Naive thymus-derived CD8-positive, alpha-beta T cell (primary cell): ENCODE data around the gene LCMT2. TPM values are rescaled to one million over a fixed set of nuclear protein-coding genes. Genes with fewer than 3 reads are reported as not detected.
A peak's percentile ranks its signal among the peaks of the same experiment; 100 is the strongest.

Experiments
- ATAC-seq, 2 donors: fragments of 150-1000 bp; cut with Tn5 transposase in 1 of 2; sonication (Bioruptor Pico), chemical (Tn5 transposase) in 1 of 2; 1 replicate in 1 of 2; 2 replicates in 1 of 2; pipeline ENCODE4 v1.10.0; 2021; ENCODE audit warnings: mild to moderate bottlenecking in 2 of 2, moderate library complexity in 2 of 2
- POLR2A ChIA-PET: fragments of 350-600 bp; sonication (Branson Sonifier 250); formaldehyde crosslinking; loops from one replicate; lab custom pipeline; 2021; ENCODE audit warnings: antibody characterized with exemption; lab: Charles Lee
- DNase-seq, 10 donors: peaks; one replicate each; pipeline versions ENCODE4 v3.0.0 to v3.0.0-alpha.2; 2020 to 2022
- H3K27ac Mint-ChIP-seq, 10 donors: one replicate each; pipeline ENCODE4 v1.8.0; 2020 to 2022; ENCODE audit warnings: mild to moderate bottlenecking in 10 of 10, mixed read lengths in 10 of 10, moderate library complexity in 4 of 10, inconsistent platforms in 1 of 10
- H3K27me3 Mint-ChIP-seq, 5 donors: one replicate each; pipeline ENCODE4 v1.8.0; 2021 to 2022; ENCODE audit warnings: mixed read lengths in 5 of 5
- H3K36me3 Mint-ChIP-seq, 3 donors: one replicate each; pipeline ENCODE4 v1.8.0; 2020 to 2022; ENCODE audit warnings: mixed read lengths in 3 of 3, mild to moderate bottlenecking in 2 of 3, inconsistent platforms in 1 of 3
- H3K4me1 Mint-ChIP-seq, 4 donors: one replicate each; pipeline ENCODE4 v1.8.0; 2021 to 2022; ENCODE audit warnings: mixed read lengths in 4 of 4
- H3K4me3 Mint-ChIP-seq, 10 donors: one replicate each; pipeline ENCODE4 v1.8.0; 2020 to 2022; ENCODE audit warnings: mild to moderate bottlenecking in 10 of 10, mixed read lengths in 10 of 10, moderate library complexity in 6 of 10, inconsistent platforms in 1 of 10
- H3K9me3 Mint-ChIP-seq, 9 donors: one replicate each; pipeline ENCODE4 v1.8.0; 2020 to 2022; ENCODE audit warnings: mixed read lengths in 9 of 9, mild to moderate bottlenecking in 3 of 9, inconsistent platforms in 1 of 9, moderate library complexity in 1 of 9
- polyA plus RNA-seq, 3 donors: library from polyadenylated mRNA; unstranded; fragments of 300-500 nt; fragmentation: Illumina TruSeq; gene quantifications; one replicate each; pipeline ENCODE4 v1.2.3, GENCODE V29; 2021
- total RNA-seq, 8 experiments: library from RNA in 2 of 8; stranded (reverse) in 2 of 8; gene quantifications; one replicate each; pipeline ENCODE4 v1.2.3 and lab custom pipeline; 2021 to 2026

LCMT2 gene
- total and polyA plus RNA-seq, 5 experiments from 2014 or later = 2.1 to 17.0 (median 3.5) TPM

- Mint-ChIP-seq H3K36me3 (peaks cover 0 to 22% (median 16%) of the 10 kb centered on the region in 3 donors), H3K4me1 (peaks cover 17 to 45% (median 38%) of the 10 kb centered on the region in 4 donors), H3K9me3 (peaks cover 0 to 1% (median 0%) of the 10 kb centered on the region in 9 donors), H3K27me3 (no peaks in the 10 kb centered on the region), H3K4me3 (peak overlapping the region; percentile 92 to 97 (median 94)), H3K27ac (peak overlapping the region; percentile 95 to 100 (median 99))
- ATAC-seq (peak; percentile 16 to 26), DNase-seq (no peak)
- POLR2A ChIA-PET = no interaction called here
These were observed 361 bp upstream of the LCMT2 start for GRCh38 chr15:43330780-43331087.

DNA sequence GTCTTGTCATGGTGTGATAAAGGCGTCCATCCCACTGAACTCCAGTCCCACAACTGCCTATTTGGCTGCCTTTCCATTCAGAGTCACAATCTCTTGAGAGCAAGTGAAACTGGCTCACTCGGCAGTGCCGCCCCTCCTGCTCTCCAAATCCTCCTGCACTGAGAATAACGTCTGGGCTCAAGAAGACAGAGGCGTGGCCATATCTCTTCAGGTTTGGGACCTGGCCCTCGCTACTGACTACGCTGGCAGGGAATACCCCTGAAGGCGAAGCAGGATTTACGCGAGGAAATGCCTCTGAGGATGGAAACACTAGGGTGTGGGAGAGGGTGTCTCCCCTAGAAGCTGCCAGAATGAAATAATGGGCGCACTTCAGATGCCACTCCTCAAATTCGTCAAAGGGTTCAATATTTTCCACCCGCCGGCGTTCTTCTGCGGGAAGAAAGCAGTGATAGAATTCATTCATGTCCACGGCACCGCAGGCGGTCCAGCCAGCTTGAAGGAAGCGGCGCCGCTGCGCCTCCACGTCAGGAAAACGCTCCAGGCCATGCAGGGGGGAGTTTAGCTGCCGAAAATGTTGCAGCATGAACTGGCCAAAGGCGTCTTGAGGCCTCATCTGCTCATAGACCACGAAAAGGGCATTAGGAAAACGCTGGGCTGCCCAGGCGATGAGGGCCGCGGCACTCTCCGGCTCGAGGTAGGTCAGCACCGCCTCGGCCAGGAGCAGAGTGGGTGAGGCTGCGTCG lies 985 bp downstream of the LCMT2 start:
- Mint-ChIP-seq H3K27ac (peak overlapping the region; percentile 95 to 100 (median 99)), H3K36me3 (peaks cover 0 to 17% (median 4%) of the 10 kb centered on the region in 3 donors), H3K4me1 (peaks cover 18 to 46% (median 42%) of the 10 kb centered on the region in 4 donors), H3K27me3 (no peaks in the 10 kb centered on the region), H3K4me3 (peak overlapping the region; percentile 92 to 97 (median 94)), H3K9me3 (peaks cover 0 to 1% (median 0%) of the 10 kb centered on the region in 9 donors)
- DNase-seq = peak in 3 of 10 donors; percentile 2 to 17 (median 4)
- POLR2A ChIA-PET = interaction anchor here (0.6 to 1.5 kb wide), 4 partner anchors 25 to 748 kb away, joined by 3 to 9 read pairs (median 5); partner anchors contain the start of genes TUBGCP4 and ZSCAN29
- ATAC-seq = no peak

DNA sequence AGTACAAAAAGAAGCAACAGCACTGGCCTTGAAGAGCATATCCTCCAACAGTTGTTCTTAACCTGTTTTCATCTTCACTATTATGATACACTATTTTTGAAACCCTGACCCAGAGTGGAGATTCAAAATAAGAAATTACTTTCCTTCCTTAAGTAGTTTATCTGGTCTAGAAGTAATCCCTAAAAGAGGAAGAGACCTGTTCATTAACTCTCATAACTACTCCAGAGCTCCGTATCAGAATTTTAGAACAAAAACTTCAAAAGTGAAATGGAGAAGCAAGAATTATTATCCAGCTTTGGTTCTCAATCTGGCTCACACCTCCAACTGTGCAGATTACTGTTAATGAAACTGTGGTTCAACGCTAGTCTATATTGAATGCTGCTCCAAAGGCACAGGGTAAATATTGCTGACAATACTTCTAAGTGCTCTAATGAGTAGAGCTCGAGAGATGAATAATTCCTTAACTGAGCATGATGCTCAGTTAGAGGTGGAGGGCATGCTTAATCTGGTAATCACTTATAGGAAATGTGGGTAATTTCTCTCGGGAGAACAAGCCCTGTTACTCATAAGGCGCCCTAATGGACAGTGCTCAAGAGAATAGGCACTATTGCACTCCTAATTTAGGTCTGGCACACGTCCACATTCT lies 5.2 kb downstream of the LCMT2 start:
- Mint-ChIP-seq H3K27me3 (peaks cover 0 to 2% (median 0%) of the 10 kb centered on the region in 5 donors), H3K27ac (no peak overlapping the region), H3K4me1 (peaks cover 4 to 29% (median 27%) of the 10 kb centered on the region in 4 donors), H3K36me3 (peaks cover 0 to 11% (median 2%) of the 10 kb centered on the region in 3 donors), H3K4me3 (no peak overlapping the region), H3K9me3 (peaks cover 0 to 1% (median 0%) of the 10 kb centered on the region in 9 donors)
- POLR2A ChIA-PET = no interaction called here
- no peak for DNase-seq
- ATAC-seq = no peak

- Mint-ChIP-seq H3K9me3 (no peaks in the 10 kb centered on the region), H3K4me1 (no peaks in the 10 kb centered on the region), H3K27me3 (peaks cover 3 to 25% (median 10%) of the 10 kb centered on the region in 5 donors), H3K4me3 (no peak overlapping the region), H3K27ac (no peak overlapping the region), H3K36me3 (no peaks in the 10 kb centered on the region)
- POLR2A ChIA-PET = no interaction called here
- ATAC-seq (no peak), DNase-seq (no peak)
These were observed 11.2 kb downstream of the LCMT2 start for GRCh38 chr15:43318990-43319771.

DNA sequence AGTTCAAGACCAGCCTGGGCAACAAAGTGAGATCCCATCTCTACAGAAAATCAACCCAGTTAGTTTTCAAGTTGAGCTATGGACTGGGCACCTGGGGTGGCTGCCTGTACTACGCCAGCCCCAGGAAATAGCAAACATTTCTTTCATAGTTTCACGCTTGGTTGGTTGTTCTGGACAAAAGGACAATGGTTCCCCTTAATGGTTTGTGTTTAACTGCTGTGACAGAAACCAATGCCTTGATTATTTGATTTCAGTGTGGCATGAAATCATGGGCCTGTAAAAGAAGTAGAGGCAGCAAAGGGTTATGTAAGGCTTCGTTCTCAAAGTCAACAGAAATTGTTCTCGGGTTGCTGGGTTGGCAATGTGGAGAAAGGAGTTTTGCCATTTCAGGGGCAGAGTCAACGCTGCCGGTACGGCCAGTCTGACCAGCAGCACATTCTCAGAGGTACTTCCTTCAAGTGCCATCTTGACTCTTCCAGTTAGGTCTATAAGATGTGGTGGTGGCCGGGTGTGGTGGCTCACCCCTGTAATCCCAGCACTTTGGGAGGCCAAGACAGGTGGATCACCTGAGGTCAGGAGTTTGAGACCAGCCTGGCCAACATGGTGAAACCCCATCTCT lies 12.7 kb downstream of the LCMT2 start:
- Mint-ChIP-seq H3K36me3 (no peaks in the 10 kb centered on the region), H3K4me1 (no peaks in the 10 kb centered on the region), H3K27me3 (peaks cover 9 to 33% (median 14%) of the 10 kb centered on the region in 5 donors), H3K27ac (no peak overlapping the region), H3K4me3 (no peak overlapping the region), H3K9me3 (no peaks in the 10 kb centered on the region)
- ATAC-seq (no peak), DNase-seq (no peak)
- POLR2A ChIA-PET = no interaction called here

- no peak for DNase-seq
- no peak for ATAC-seq
- peaks cover 10 to 37% (median 19%) of the 10 kb centered on the region in 5 donors for H3K27me3 Mint-ChIP-seq
- POLR2A ChIA-PET = no interaction called here
- H3K9me3 Mint-ChIP-seq = no peaks in the 10 kb centered on the region
- no peak overlapping the region for H3K4me3 Mint-ChIP-seq
- no peaks in the 10 kb centered on the region for H3K36me3 Mint-ChIP-seq
- no peaks in the 10 kb centered on the region for H3K4me1 Mint-ChIP-seq
- no peak overlapping the region for H3K27ac Mint-ChIP-seq
These were observed 13.4 kb downstream of the LCMT2 start for GRCh38 chr15:43316971-43317346.

- Mint-ChIP-seq H3K36me3 (no peaks in the 10 kb centered on the region), H3K27me3 (peaks cover 10 to 40% (median 19%) of the 10 kb centered on the region in 5 donors), H3K4me3 (no peak overlapping the region), H3K9me3 (no peaks in the 10 kb centered on the region), H3K4me1 (no peaks in the 10 kb centered on the region), H3K27ac (peak overlapping the region in 1 of 10 donors; percentile 73)
- ATAC-seq = no peak
- no peak for DNase-seq
- POLR2A ChIA-PET = no interaction called here
These were observed 14.1 kb downstream of the LCMT2 start for GRCh38 chr15:43316016-43316970.

DNA sequence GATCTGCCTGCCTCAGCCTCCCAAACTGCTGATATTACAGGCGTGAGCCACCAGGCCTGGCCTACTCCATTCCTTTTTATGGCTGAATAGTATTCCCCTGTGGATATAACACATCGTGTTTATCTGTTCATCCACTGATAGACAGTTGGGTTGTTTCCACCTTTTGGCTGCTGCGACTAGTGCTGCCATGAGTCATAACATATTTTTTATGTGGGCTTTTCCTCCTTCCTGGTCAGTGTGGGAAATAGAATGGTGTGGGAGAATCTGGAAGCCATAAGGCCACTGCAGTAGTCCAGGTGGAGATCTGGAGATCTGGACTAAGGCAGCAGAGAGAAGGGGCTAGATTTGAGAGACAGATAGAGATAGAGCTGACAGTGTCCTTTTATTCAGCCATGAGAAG lies 16.2 kb downstream of the LCMT2 start:
- DNase-seq (no peak), ATAC-seq (no peak)
- Mint-ChIP-seq H3K4me1 (no peaks in the 10 kb centered on the region), H3K27ac (no peak overlapping the region), H3K9me3 (no peaks in the 10 kb centered on the region), H3K4me3 (no peak overlapping the region), H3K27me3 (peaks cover 10 to 52% (median 26%) of the 10 kb centered on the region in 5 donors), H3K36me3 (no peaks in the 10 kb centered on the region)
- POLR2A ChIA-PET = no interaction called here

GRCh38 chr15:43312378-43312777 lies 18.0 kb downstream of the LCMT2 start:
- ATAC-seq = no peak
- Mint-ChIP-seq H3K4me3 (no peak overlapping the region), H3K36me3 (no peaks in the 10 kb centered on the region), H3K9me3 (no peaks in the 10 kb centered on the region), H3K4me1 (peaks cover 0 to 2% (median 0%) of the 10 kb centered on the region in 4 donors), H3K27me3 (peaks cover 18 to 68% (median 37%) of the 10 kb centered on the region in 5 donors), H3K27ac (no peak overlapping the region)
- DNase-seq = no peak
- POLR2A ChIA-PET = interaction anchor here (0.6 kb wide), 1 partner anchor 247 kb away, joined by 3 read pairs; no protein-coding TSS in a partner anchor

GRCh38 chr15:43302205-43302817 lies 28.1 kb downstream of the LCMT2 start, which contains the start of gene TGM7:
TGM7 (minus strand) TSS chr15:43302255.
- Mint-ChIP-seq H3K4me1 (no peaks in the 10 kb centered on the region), H3K9me3 (no peaks in the 10 kb centered on the region), H3K4me3 (no peak within 1 kb of the TSS), H3K36me3 (no peaks in the 10 kb centered on the region), H3K27me3 (peaks cover 18 to 43% (median 25%) of the 10 kb centered on the region in 5 donors), H3K27ac (no peak within 1 kb of the TSS)
- DNase-seq (no peak), ATAC-seq (no peak)
- POLR2A ChIA-PET = interaction anchor here (0.6 kb wide), 1 partner anchor 339 kb away, joined by 6 read pairs; no protein-coding TSS in a partner anchor

- Mint-ChIP-seq H3K9me3 (no peaks in the 10 kb centered on the region), H3K27me3 (peaks cover 17 to 47% (median 30%) of the 10 kb centered on the region in 5 donors), H3K27ac (no peak overlapping the region), H3K36me3 (no peaks in the 10 kb centered on the region), H3K4me3 (no peak overlapping the region), H3K4me1 (no peaks in the 10 kb centered on the region)
- POLR2A ChIA-PET = no interaction called here
- DNase-seq (no peak), ATAC-seq (no peak)
These were observed 30.5 kb downstream of the LCMT2 start for GRCh38 chr15:43299884-43300283.
